SK-N-SH treated with all-trans-retinoic acid at 6 μM for 48 hours (cell line): ENCODE measurements around the gene CUEDC1.
A peak's percentile ranks its signal among the peaks of the same experiment; 100 is the strongest.

Source experiments
- ARNTL ChIP-seq: fragments of 450-650 bp; formaldehyde crosslinking; IDR thresholded peaks from 2 replicates; pipeline ENCODE4 v1.5.0; 2020; ENCODE audit warnings: low read depth, mild to moderate bottlenecking, moderate library complexity, borderline replicate concordance
- BACH2 ChIP-seq: fragments of 250-450 bp; sonication (Bioruptor Pico); IDR thresholded peaks from 2 replicates; pipeline ENCODE4 v1.9.0; 2021; ENCODE audit warnings: mild to moderate bottlenecking, borderline replicate concordance
- CSDC2 ChIP-seq: fragments of 250-450 bp; sonication (Bioruptor Pico); IDR thresholded peaks from 2 replicates; pipeline ENCODE4 v1.5.0; 2020; ENCODE audit warnings: mild to moderate bottlenecking, moderate library complexity
- CSRNP3 ChIP-seq: fragments of 250-450 bp; sonication (Bioruptor Pico); IDR thresholded peaks from 2 replicates; pipeline ENCODE4 v1.5.1; 2021; ENCODE audit warnings: mild to moderate bottlenecking, moderate library complexity
- ESRRG ChIP-seq: fragments of 250-450 bp; sonication (Bioruptor Pico); IDR thresholded peaks from 2 replicates; pipeline ENCODE4 v1.6.1; 2021; ENCODE audit warnings: mild to moderate bottlenecking
- RARB ChIP-seq: fragments of 250-450 bp; sonication (Bioruptor Pico); IDR thresholded peaks from 2 replicates; pipeline ENCODE4 v1.8.0; 2021; ENCODE audit warnings: mild to moderate bottlenecking, moderate library complexity
- SNAI2 ChIP-seq: fragments of 250-450 bp; sonication (Bioruptor Pico); IDR thresholded peaks from 2 replicates; pipeline ENCODE4 v1.5.0; 2020; ENCODE audit warnings: mild to moderate bottlenecking, moderate library complexity
- TOX ChIP-seq: fragments of 250-450 bp; sonication (Bioruptor Pico); IDR thresholded peaks from 2 replicates; pipeline ENCODE4 v1.8.0; 2021; ENCODE audit warnings: mild to moderate bottlenecking, moderate library complexity, borderline replicate concordance
- ZFP3 ChIP-seq: fragments of 250-450 bp; sonication (Bioruptor Pico); IDR thresholded peaks from 2 replicates; pipeline ENCODE4 v1.5.0; 2020; ENCODE audit warnings: mild to moderate bottlenecking, moderate library complexity

GRCh38 chr17:57999496-58000017, 44.3 kb upstream of the CUEDC1 start:
- TF ChIP-seq ZFP3 (CRISPR knock-in tag): no peak
- no peak for TF ChIP-seq SNAI2 (CRISPR knock-in tag)
- TF ChIP-seq RARB: no peak
- no peak; the same call in 1 of the 2 replicates for TF ChIP-seq CSRNP3 (CRISPR knock-in tag)
- no peak for TF ChIP-seq CSDC2 (CRISPR knock-in tag)
- TF ChIP-seq BACH2: no peak
- no peak for TF ChIP-seq ARNTL (CRISPR knock-in tag)
- TF ChIP-seq TOX (CRISPR knock-in tag): peak; percentile 50; the same call in 1 of the 2 replicates
- TF ChIP-seq ESRRG (CRISPR knock-in tag): no peak
